Activated CD8-positive, alpha-beta memory T cell treated with anti-CD3 and anti-CD28 coated beads, Interleukin-2, amount 10 ng/mL, durations not matched to agents 7 days and 5 days (primary cell): ENCODE data around the gene CWC15. TPM values are rescaled to one million over a fixed set of nuclear protein-coding genes. Genes with fewer than 3 reads are reported as not detected.
A peak's percentile ranks its signal among the peaks of the same experiment; 100 is the strongest.
"Not testable (repeated sequence)": the region's sequence is repeated elsewhere in the genome, so short reads cannot be mapped to it uniquely, and the experiment has no call there.

ENCODE experiments used
- ATAC-seq: fragments of 150-1000 bp; cut with Tn5 transposase; one replicate; pipeline ENCODE4 v1.10.0; 2021; ENCODE audit warnings: moderate library complexity
- CTCF ChIA-PET: fragments of 350-600 bp; sonication (Branson Sonifier 250); formaldehyde crosslinking; loops from one replicate; lab custom pipeline; 2021; ENCODE audit warnings: antibody characterized with exemption; lab: Charles Lee
- DNase-seq: peaks from one replicate; pipeline ENCODE4 v3.0.0-alpha.2; 2020
- H3K27ac Mint-ChIP-seq: one replicate; pipeline ENCODE4 v1.8.0; 2021; ENCODE audit warnings: mild to moderate bottlenecking, mixed read lengths
- H3K27me3 Mint-ChIP-seq: one replicate; pipeline ENCODE4 v1.8.0; 2021; ENCODE audit warnings: mixed read lengths
- H3K36me3 Mint-ChIP-seq: one replicate; pipeline ENCODE4 v1.8.0; 2021; ENCODE audit warnings: mild to moderate bottlenecking, mixed read lengths
- H3K4me1 Mint-ChIP-seq: one replicate; pipeline ENCODE4 v1.8.0; 2021; ENCODE audit warnings: mixed read lengths
- H3K4me3 Mint-ChIP-seq: one replicate; pipeline ENCODE4 v1.8.0; 2021; ENCODE audit warnings: mild to moderate bottlenecking, moderate library complexity, mixed read lengths
- H3K9me3 Mint-ChIP-seq: one replicate; pipeline ENCODE4 v1.8.0; 2022; ENCODE audit warnings: low read depth, mixed read lengths
- total RNA-seq, 2 experiments: library from RNA; stranded (reverse); gene quantifications; one replicate each; pipeline ENCODE4 v1.2.3, GENCODE V29; 2021

Gene CWC15
- total RNA-seq: 10 to 100 TPM; 81.6 to 89.1 TPM

GRCh38 chr11:94973099-94973968 is at the start of gene CWC15, which contains the start of gene KDM4D:
TSS of gene CWC15 (minus strand) at chr11:94973556. CDS start at chr11:94972185, 1,371 bp downstream.
TSS of gene KDM4D (plus strand) at chr11:94973709. CDS start at chr11:94997373, 23,664 bp downstream.
- H3K27ac Mint-ChIP-seq: peak within 1 kb of the TSS; percentile 99
- H3K36me3 Mint-ChIP-seq: peaks cover 41% of the 10 kb centered on the region
- DNase-seq (peak; percentile 97), ATAC-seq (peak; percentile 100)
- H3K4me3 Mint-ChIP-seq: peak within 1 kb of the TSS; percentile 99
- no peaks in the 10 kb centered on the region for H3K27me3 Mint-ChIP-seq
- no peaks in the 10 kb centered on the region for H3K9me3 Mint-ChIP-seq
- CTCF ChIA-PET: interaction anchor here (0.8 to 1.8 kb wide), 6 partner anchors 94 to 350 kb away, joined by 3 to 8 read pairs (median 4); no protein-coding TSS in a partner anchor
- peaks cover 49% of the 10 kb centered on the region for H3K4me1 Mint-ChIP-seq

DNA sequence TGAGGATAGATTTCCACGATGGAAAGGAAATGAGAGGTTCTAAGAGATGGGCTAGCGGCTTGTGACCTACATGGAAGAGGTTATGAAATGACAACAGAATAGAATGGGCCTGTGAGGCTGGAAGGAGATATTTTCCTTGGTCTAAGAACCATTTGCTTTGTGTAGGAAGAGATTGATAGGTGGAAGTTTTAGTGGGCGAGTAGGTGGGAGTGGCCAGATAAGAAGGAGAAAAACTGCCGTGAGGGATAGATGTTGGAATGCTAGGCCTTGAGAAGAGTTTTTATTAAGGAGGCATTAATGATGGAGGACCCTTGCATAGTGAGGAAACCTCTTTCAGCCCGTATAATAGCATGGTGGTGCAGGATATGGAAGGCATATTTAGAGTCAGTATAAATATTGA is 48.1 kb upstream of the CWC15 start:
- DNase-seq, ATAC-seq, H3K4me3 Mint-ChIP-seq, H3K4me1 Mint-ChIP-seq, CTCF ChIA-PET, H3K27ac Mint-ChIP-seq, H3K36me3 Mint-ChIP-seq, H3K9me3 Mint-ChIP-seq, H3K27me3 Mint-ChIP-seq: not testable (repeated sequence)

DNA sequence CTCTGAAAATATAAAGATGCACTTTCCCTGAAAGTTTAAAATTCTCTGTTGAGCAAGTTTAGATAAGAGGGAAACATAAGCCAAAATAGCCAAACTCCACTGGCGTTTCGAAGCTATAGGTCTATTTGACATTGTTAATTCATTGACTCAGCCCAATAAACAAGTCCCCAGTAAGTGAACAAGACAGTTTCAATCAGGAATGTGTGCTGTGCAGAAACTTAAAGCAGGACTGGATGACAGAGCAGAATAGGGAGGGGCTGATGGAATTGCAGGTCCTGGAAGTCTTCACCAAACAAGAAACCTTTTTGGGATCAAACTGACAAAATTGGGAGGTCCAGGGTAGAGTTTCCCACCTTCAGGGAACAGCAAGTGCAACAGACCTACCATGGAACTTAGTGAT is 42.8 kb upstream of the CWC15 start:
- Mint-ChIP-seq H3K27ac (no peak overlapping the region), H3K36me3 (no peaks in the 10 kb centered on the region), H3K9me3 (no peaks in the 10 kb centered on the region), H3K27me3 (peaks cover 12% of the 10 kb centered on the region), H3K4me1 (no peaks in the 10 kb centered on the region), H3K4me3 (no peak overlapping the region)
- ATAC-seq (no peak), DNase-seq (no peak)
- CTCF ChIA-PET: no interaction called here

DNA sequence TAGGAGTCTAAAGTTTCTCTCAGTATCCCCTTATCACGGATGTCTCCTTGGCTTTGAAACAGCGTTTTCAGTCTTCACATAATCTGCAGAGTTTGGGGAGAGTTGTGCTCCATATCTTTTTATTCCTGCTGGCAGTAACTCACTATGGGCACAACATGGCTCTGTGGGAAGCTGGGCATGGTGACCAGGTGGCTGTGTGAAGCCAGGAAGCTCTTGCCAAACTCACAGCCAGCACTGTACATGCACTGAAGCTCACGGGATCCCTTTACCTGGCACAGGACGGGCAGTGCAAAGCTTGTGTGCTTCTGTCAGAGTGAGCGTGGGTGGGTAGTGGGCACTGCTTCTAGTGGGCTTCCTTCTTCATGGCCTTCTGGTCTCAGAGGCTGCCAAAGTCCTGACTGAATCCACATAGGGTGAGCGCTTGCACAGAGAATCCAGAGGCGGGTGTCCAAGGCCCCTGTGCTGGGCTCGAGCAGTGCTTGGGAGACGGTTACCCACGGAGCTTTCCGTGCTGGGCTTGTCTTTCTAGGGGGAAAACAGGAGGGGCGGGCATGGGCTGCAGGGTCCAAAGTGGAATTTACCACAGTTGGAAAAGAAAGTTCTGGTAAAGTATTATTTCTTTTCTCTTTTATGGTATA is 40.9 kb upstream of the CWC15 start:
- ATAC-seq (no peak), DNase-seq (no peak)
- Mint-ChIP-seq H3K27ac (no peak overlapping the region), H3K9me3 (no peaks in the 10 kb centered on the region), H3K4me1 (no peaks in the 10 kb centered on the region), H3K36me3 (no peaks in the 10 kb centered on the region), H3K27me3 (peaks cover 25% of the 10 kb centered on the region), H3K4me3 (no peak overlapping the region)
- CTCF ChIA-PET: no interaction called here

- H3K4me1 Mint-ChIP-seq: no peaks in the 10 kb centered on the region
- CTCF ChIA-PET: no interaction called here
- no peak for ATAC-seq
Observed at GRCh38 chr11:95011376-95011775, 38.0 kb upstream of the CWC15 start.

DNA sequence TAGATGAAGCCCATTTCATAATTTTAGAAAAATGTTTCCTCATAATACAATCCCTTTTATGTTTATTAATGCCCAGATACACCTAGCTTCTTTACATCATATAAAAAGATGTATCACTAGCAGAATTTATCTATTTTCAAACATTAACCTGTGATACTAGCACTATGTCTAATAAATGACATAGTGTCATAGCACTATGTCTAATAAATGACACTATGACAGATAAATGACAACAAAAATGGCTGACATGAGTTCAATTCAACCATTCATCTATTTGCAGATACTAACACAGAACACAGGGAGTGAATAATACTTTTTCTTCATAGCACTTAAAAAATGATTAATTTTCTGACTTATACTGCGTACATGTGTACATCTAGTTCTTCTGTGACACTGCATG is 32.3 kb upstream of the CWC15 start:
- CTCF ChIA-PET: no interaction called here
- no peak for ATAC-seq
- Mint-ChIP-seq H3K27me3 (peaks cover 49% of the 10 kb centered on the region), H3K4me1 (no peaks in the 10 kb centered on the region), H3K9me3 (no peaks in the 10 kb centered on the region), H3K4me3 (no peak overlapping the region), H3K27ac (no peak overlapping the region), H3K36me3 (no peaks in the 10 kb centered on the region)
- no peak for DNase-seq

More at GRCh38 chr11:95011376-95011775, 38.0 kb upstream of the CWC15 start:
- Mint-ChIP-seq H3K36me3 (no peaks in the 10 kb centered on the region), H3K27me3 (peaks cover 49% of the 10 kb centered on the region), H3K27ac (no peak overlapping the region), H3K9me3 (no peaks in the 10 kb centered on the region), H3K4me3 (no peak overlapping the region)
- DNase-seq: no peak

- Mint-ChIP-seq H3K4me3 (no peak overlapping the region), H3K36me3 (no peaks in the 10 kb centered on the region), H3K27ac (no peak overlapping the region), H3K4me1 (no peaks in the 10 kb centered on the region), H3K27me3 (peaks cover 35% of the 10 kb centered on the region), H3K9me3 (peaks cover 3% of the 10 kb centered on the region)
- no peak for ATAC-seq
- no peak for DNase-seq
- CTCF ChIA-PET: no interaction called here
Observed at GRCh38 chr11:95003716-95004115, 30.4 kb upstream of the CWC15 start.

- H3K27ac Mint-ChIP-seq: no peak overlapping the region
- no peak for ATAC-seq
- no peak overlapping the region for H3K4me3 Mint-ChIP-seq
- peaks cover 3% of the 10 kb centered on the region for H3K9me3 Mint-ChIP-seq
- H3K4me1 Mint-ChIP-seq: no peaks in the 10 kb centered on the region
- CTCF ChIA-PET: no interaction called here
- DNase-seq: no peak
- H3K36me3 Mint-ChIP-seq: peaks cover 1% of the 10 kb centered on the region
- peaks cover 3% of the 10 kb centered on the region for H3K27me3 Mint-ChIP-seq
Observed at GRCh38 chr11:94998285-94998684, 24.9 kb upstream of the CWC15 start.

DNA sequence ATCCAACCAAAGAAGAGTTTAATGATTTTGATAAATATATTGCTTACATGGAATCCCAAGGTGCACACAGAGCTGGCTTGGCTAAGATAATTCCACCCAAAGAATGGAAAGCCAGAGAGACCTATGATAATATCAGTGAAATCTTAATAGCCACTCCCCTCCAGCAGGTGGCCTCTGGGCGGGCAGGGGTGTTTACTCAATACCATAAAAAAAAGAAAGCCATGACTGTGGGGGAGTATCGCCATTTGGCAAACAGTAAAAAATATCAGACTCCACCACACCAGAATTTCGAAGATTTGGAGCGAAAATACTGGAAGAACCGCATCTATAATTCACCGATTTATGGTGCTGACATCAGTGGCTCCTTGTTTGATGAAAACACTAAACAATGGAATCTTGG is 24.1 kb upstream of the CWC15 start:
- Mint-ChIP-seq H3K36me3 (peaks cover 1% of the 10 kb centered on the region), H3K27me3 (peaks cover 3% of the 10 kb centered on the region), H3K27ac (no peak overlapping the region), H3K4me3 (no peak overlapping the region), H3K9me3 (peaks cover 3% of the 10 kb centered on the region), H3K4me1 (no peaks in the 10 kb centered on the region)
- ATAC-seq: no peak
- CTCF ChIA-PET: no interaction called here
- no peak for DNase-seq

GRCh38 chr11:94993400-94993943 is 20.1 kb upstream of the CWC15 start:
- Mint-ChIP-seq H3K9me3 (no peaks in the 10 kb centered on the region), H3K4me3 (no peak overlapping the region), H3K27me3 (peaks cover 23% of the 10 kb centered on the region), H3K36me3 (peaks cover under 1% of the 10 kb centered on the region), H3K27ac (no peak overlapping the region), H3K4me1 (peaks cover 4% of the 10 kb centered on the region)
- DNase-seq (no peak), ATAC-seq (no peak)
- CTCF ChIA-PET: interaction anchor here (0.7 kb wide), 1 partner anchor 25 kb away, joined by 3 read pairs; no protein-coding TSS in a partner anchor

GRCh38 chr11:94988748-94989147 is 15.4 kb upstream of the CWC15 start:
- Mint-ChIP-seq H3K4me1 (peaks cover 4% of the 10 kb centered on the region), H3K27ac (no peak overlapping the region), H3K27me3 (peaks cover 43% of the 10 kb centered on the region), H3K9me3 (no peaks in the 10 kb centered on the region), H3K4me3 (no peak overlapping the region), H3K36me3 (peaks cover 1% of the 10 kb centered on the region)
- no peak for ATAC-seq
- CTCF ChIA-PET: no interaction called here
- DNase-seq: no peak

DNA sequence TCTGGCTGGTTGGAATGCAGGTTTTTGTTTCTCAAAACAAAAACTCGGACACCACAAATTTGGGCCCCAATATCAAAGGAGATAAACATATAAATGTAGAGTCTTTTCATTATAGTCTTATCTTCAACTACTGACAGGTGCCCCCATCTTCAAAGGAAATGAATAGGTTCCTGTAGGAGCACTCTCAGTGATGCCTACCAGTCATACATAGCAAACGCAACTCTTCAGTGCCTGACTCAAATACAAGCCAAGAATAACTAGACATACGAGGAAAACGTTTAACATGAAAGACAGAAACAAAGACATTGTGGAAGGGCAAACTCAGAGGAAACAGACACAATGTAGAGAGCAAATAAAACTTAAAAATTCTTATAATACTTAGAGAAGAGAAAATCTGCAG is 14.0 kb upstream of the CWC15 start:
- DNase-seq (no peak), ATAC-seq (no peak)
- peaks cover 2% of the 10 kb centered on the region for H3K36me3 Mint-ChIP-seq
- CTCF ChIA-PET: no interaction called here
- peaks cover 4% of the 10 kb centered on the region for H3K4me1 Mint-ChIP-seq
- H3K9me3 Mint-ChIP-seq: no peaks in the 10 kb centered on the region
- H3K27ac Mint-ChIP-seq: no peak overlapping the region
- H3K27me3 Mint-ChIP-seq: peaks cover 43% of the 10 kb centered on the region
- H3K4me3 Mint-ChIP-seq: no peak overlapping the region

DNA sequence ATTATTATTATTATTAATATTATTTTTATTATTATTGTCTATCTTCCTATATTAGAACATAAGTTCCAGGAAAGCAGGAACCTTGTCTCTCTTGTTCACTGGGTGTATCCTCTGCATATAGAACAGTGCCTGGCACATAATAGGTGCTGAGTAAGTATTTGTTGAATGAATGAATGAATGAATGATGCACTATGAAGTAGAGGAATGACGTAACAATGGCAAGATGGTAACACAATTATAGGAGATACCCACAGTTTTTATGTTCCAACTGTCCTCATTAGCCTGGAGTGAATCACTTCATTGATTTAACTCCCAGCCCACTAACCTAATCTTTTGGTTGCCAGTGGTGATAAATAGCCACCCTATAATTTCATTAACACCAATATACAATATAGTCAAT is 2.2 kb upstream of the CWC15 start:
- peaks cover 39% of the 10 kb centered on the region for H3K4me1 Mint-ChIP-seq
- CTCF ChIA-PET: no interaction called here
- no peaks in the 10 kb centered on the region for H3K27me3 Mint-ChIP-seq
- peaks cover 24% of the 10 kb centered on the region for H3K36me3 Mint-ChIP-seq
- H3K9me3 Mint-ChIP-seq: no peaks in the 10 kb centered on the region
- no peak for DNase-seq
- no peak overlapping the region for H3K27ac Mint-ChIP-seq
- peak overlapping the region; percentile 1 for H3K4me3 Mint-ChIP-seq
- no peak for ATAC-seq
